HepG2 (cell line): Measurements from ENCODE around the gene MND1. TPM values are rescaled to one million over a fixed set of nuclear protein-coding genes. Genes with fewer than 3 reads are reported as not detected.

Source experiments
- AGO2 ChIP-seq: fragments of 200-400 bp; formaldehyde crosslinking; optimal IDR thresholded peaks from 2 replicates; pipeline ENCODE3; 2017; ENCODE audit warnings: mild to moderate bottlenecking, low read depth, low read length, moderate library complexity
- DPF2 ChIP-seq: sonication (generic); formaldehyde crosslinking; IDR thresholded peaks from 2 replicates; pipeline ENCODE4 v1.4.0; 2020; ENCODE audit warnings: mild to moderate bottlenecking, low read depth, missing genetic modification reagents, borderline replicate concordance
- ESRRA ChIP-seq: sonication (generic); formaldehyde crosslinking; IDR thresholded peaks from 2 replicates; pipeline ENCODE4 v1.5.1; 2020; ENCODE audit warnings: mild to moderate bottlenecking, low read depth, missing genetic modification reagents
- KMT2B ChIP-seq: IDR thresholded peaks from 2 replicates; pipeline ENCODE4 v1.6.1; 2016; ENCODE audit warnings: missing genetic modification reagents, missing compliant biosample characterization
- LCORL ChIP-seq, 2 experiments: fragments of 450-650 bp in 1 of 2; sonication (generic) in 1 of 2; formaldehyde crosslinking in 1 of 2; IDR thresholded peaks; 2 replicates each; pipeline versions ENCODE4 v1.5.0 to v1.6.1; 2017 to 2020; ENCODE audit warnings: antibody characterized with exemption in 1 of 2, missing genetic modification reagents in 1 of 2
- MAFK ChIP-seq, 2 experiments: IDR thresholded peaks in 1 of 2; conservative IDR thresholded peaks in 1 of 2; 2 replicates each; pipeline ENCODE4 v1.6.1; 2011; ENCODE audit warnings: improper control_type of control experiment in 2 of 2, low read length in 2 of 2
- NR2C2 ChIP-seq: sonication (generic); formaldehyde crosslinking; IDR thresholded peaks from 2 replicates; pipeline ENCODE4 v1.4.0; 2020; ENCODE audit warnings: missing genetic modification reagents, mild to moderate bottlenecking, moderate library complexity, borderline replicate concordance
- PHB2 ChIP-seq: fragments of 450-650 bp; IDR thresholded peaks from 2 replicates; pipeline ENCODE4 v1.6.1; 2018; ENCODE audit not compliant: partially characterized antibody
- SMAD1 ChIP-seq: sonication (generic); formaldehyde crosslinking; IDR thresholded peaks from 2 replicates; pipeline ENCODE4 v1.4.0; 2020; ENCODE audit warnings: missing genetic modification reagents, low read depth, mild to moderate bottlenecking, borderline replicate concordance
- SMC3 ChIP-seq: IDR thresholded peaks from 2 replicates; pipeline ENCODE4 v1.6.1; 2011; ENCODE audit warnings: low read length, improper control_type of control experiment
- ZBTB3 ChIP-seq: sonication (generic); formaldehyde crosslinking; IDR thresholded peaks from 2 replicates; pipeline ENCODE4 v1.4.0; 2020; ENCODE audit warnings: low read depth, mild to moderate bottlenecking, moderate library complexity, missing genetic modification reagents, borderline replicate concordance
- ZNF251 ChIP-seq: sonication (generic); formaldehyde crosslinking; IDR thresholded peaks from 2 replicates; pipeline ENCODE4 v1.9.0; 2021; ENCODE audit warnings: mild to moderate bottlenecking, missing genetic modification reagents
- ZNF468 ChIP-seq: sonication (generic); formaldehyde crosslinking; IDR thresholded peaks from 2 replicates; pipeline ENCODE4 v1.8.0; 2022; ENCODE audit warnings: mild to moderate bottlenecking, moderate library complexity, missing genetic modification reagents
- ZNF556 ChIP-seq: sonication (generic); formaldehyde crosslinking; IDR thresholded peaks from 2 replicates; pipeline ENCODE4 v1.4.0; 2020; ENCODE audit warnings: mild to moderate bottlenecking, missing genetic modification reagents, borderline replicate concordance
- ZNF746 ChIP-seq: sonication (generic); formaldehyde crosslinking; IDR thresholded peaks from 2 replicates; pipeline ENCODE4 v1.8.0; 2022; ENCODE audit warnings: mild to moderate bottlenecking, missing genetic modification reagents
- ZNF749 ChIP-seq: sonication (generic); formaldehyde crosslinking; IDR thresholded peaks from 2 replicates; pipeline ENCODE4 v1.8.0; 2022; ENCODE audit warnings: mild to moderate bottlenecking, missing genetic modification reagents, moderate library complexity, borderline replicate concordance
- polyA plus RNA-seq, 8 experiments: library from polyadenylated mRNA; depleted of rRNA in 3 of 8; stranded (reverse) in 7 of 8; unstranded in 1 of 8; fragments of >200 nt; fragmentation: Illumina TruSeq in 4 of 8; extraction: Trizol in 4 of 8; gene quantifications; 2 replicates each; pipeline versions ENCODE4 v1.2.1 to v1.2.3, GENCODE V29; 2011 to 2016; ENCODE audit warnings: low read depth in 4 of 8, missing spikeins in 1 of 8, mixed read lengths in 1 of 8; ENCODE audit not compliant: insufficient read depth in 1 of 8
- total RNA-seq, 5 experiments: library from RNA; depleted of rRNA; stranded (reverse); fragments of >200 nt; fragmentation: Illumina TruSeq; extraction: Trizol; gene quantifications; 2 replicates each; pipeline ENCODE4 v1.2.3, GENCODE V29; 2016; ENCODE audit warnings: low read depth in 1 of 5
- TF ChIP-seq, protein P1 (sequence below): sonication (generic); formaldehyde crosslinking; IDR thresholded peaks from 2 replicates; pipeline ENCODE4 v1.8.1; 2023; ENCODE audit warnings: mild to moderate bottlenecking, inconsistent platforms, moderate library complexity, missing genetic modification reagents, borderline replicate concordance
- TF ChIP-seq, protein P2 (sequence below): sonication (generic); formaldehyde crosslinking; IDR thresholded peaks from 2 replicates; pipeline ENCODE4 v1.5.1; 2020; ENCODE audit warnings: missing genetic modification reagents, mild to moderate bottlenecking, borderline replicate concordance
- TF ChIP-seq, protein P3 (sequence below): IDR thresholded peaks from 2 replicates; pipeline ENCODE4 v1.6.1; 2016; ENCODE audit warnings: missing compliant biosample characterization, missing genetic modification reagents, borderline replicate concordance
- TF ChIP-seq, protein P4 (sequence below): sonication (generic); formaldehyde crosslinking; IDR thresholded peaks from 2 replicates; pipeline ENCODE4 v1.8.0; 2022; ENCODE audit warnings: mild to moderate bottlenecking, missing genetic modification reagents, moderate library complexity
- TF ChIP-seq, protein P5 (sequence below): sonication (generic); formaldehyde crosslinking; IDR thresholded peaks from 2 replicates; pipeline ENCODE4 v1.8.1; 2023; ENCODE audit warnings: missing genetic modification reagents, mild to moderate bottlenecking, borderline replicate concordance

MND1 gene
- total and polyA plus RNA-seq, 2 of the 13 experiments (the other 11 are each of a cell fraction or from before 2014, with no cell fraction given): 4.8 to 30.7 TPM

DNA sequence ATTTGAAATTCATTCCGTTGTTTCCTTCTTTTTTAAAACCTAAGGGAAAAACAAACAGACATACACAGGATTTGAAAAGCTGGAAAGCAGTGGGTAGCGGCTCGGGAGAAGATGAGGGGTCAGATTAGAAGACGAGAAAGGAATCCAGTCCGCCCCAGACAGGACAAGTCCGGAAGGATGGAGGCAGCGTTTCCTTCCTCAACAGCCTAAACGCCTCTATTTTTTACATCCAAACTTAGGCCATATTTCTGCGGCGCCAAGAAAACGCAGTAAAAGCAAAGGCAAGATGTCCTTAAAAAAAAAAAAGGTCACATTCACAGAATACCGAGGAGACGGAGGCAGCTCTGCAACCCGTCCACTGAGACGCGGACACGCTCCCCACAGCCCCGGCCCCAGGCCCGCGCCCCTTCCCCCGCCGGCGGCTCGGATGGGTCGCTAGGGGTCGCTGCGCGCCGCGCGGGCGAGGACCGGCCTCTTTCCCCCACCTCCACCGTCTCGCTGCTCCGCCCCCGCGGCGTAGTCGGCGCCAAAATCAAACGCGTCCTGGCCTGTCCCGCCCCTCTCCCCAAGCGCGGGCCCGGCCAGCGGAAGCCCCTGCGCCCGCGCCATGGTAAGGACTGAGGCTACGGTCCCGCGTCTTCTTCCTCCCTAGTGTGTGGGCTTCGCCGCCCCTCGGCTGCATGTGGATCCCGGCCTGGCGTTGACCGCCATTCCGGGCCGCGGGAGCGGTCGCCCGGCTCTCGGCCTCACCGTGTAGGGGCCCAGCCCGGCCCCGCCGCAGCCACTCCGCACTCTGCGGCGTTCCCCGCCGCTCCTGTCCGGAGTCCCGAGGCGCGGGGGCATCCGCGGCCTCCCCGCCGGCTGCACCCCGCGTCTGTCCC is at the start of gene MND1 (continued):
- no peak for TF ChIP-seq SMAD1 (CRISPR knock-in tag)
- peak; percentile 83; the same call in 1 of the 2 replicates for TF ChIP-seq ZNF468 (CRISPR knock-in tag)
- no peak for TF ChIP-seq ZNF251 (CRISPR knock-in tag)
- no peak for TF ChIP-seq DPF2 (CRISPR knock-in tag)
- peak; percentile 66 for TF ChIP-seq KMT2B (CRISPR knock-in tag)
- TF ChIP-seq, protein P1, sequence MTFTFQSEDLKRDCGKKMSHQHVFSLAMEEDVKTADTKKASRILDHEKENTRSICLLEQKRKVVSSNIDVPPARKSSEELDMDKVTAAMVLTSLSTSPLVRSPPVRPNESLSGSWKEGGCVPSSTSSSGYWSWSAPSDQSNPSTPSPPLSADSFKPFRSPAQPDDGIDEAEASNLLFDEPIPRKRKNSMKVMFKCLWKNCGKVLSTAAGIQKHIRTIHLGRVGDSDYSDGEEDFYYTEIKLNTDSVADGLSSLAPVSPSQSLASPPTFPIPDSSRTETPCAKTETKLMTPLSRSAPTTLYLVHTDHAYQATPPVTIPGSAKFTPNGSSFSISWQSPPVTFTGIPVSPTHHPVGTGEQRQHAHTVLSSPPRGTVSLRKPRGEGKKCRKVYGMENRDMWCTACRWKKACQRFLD (CRISPR knock-in tag): peak; percentile 92; the same call in 1 of the 2 replicates
- TF ChIP-seq SMC3: peak; percentile 2; the same call in 1 of the 2 replicates
- TF ChIP-seq, protein P2, sequence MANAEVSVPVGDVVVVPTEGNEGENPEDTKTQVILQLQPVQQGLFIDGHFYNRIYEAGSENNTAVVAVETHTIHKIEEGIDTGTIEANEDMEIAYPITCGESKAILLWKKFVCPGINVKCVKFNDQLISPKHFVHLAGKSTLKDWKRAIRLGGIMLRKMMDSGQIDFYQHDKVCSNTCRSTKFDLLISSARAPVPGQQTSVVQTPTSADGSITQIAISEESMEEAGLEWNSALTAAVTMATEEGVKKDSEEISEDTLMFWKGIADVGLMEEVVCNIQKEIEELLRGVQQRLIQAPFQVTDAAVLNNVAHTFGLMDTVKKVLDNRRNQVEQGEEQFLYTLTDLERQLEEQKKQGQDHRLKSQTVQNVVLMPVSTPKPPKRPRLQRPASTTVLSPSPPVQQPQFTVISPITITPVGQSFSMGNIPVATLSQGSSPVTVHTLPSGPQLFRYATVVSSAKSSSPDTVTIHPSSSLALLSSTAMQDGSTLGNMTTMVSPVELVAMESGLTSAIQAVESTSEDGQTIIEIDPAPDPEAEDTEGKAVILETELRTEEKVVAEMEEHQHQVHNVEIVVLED (CRISPR knock-in tag): peak; percentile 81; the same call in 1 of the 2 replicates
- TF ChIP-seq, protein P3, sequence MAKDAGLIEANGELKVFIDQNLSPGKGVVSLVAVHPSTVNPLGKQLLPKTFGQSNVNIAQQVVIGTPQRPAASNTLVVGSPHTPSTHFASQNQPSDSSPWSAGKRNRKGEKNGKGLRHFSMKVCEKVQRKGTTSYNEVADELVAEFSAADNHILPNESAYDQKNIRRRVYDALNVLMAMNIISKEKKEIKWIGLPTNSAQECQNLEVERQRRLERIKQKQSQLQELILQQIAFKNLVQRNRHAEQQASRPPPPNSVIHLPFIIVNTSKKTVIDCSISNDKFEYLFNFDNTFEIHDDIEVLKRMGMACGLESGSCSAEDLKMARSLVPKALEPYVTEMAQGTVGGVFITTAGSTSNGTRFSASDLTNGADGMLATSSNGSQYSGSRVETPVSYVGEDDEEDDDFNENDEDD: peak; percentile 99
- peak; percentile 70; the same call in 1 of the 2 replicates for TF ChIP-seq ZNF556
- no peak for TF ChIP-seq MAFK (conservative IDR thresholded peaks at IDR 0.05 in 1 of 2, IDR thresholded peaks at IDR 0.05 in 1 of 2; ENCODE audit: low read length in 2 of 2)
- peak; percentile 91; the same call in 1 of the 2 replicates for TF ChIP-seq ZNF749
- peak; percentile 75 for TF ChIP-seq AGO2
- TF ChIP-seq NR2C2 (CRISPR knock-in tag): peak; percentile 22; the same call in 1 of the 2 replicates
- TF ChIP-seq LCORL (IDR thresholded peaks at IDR 0.05): no peak
- TF ChIP-seq LCORL (CRISPR knock-in tag; IDR thresholded peaks at IDR 0.05): 0 out of 2 replicates have a peak, but pooled peaks have one; percentile 17
- TF ChIP-seq, protein P4, sequence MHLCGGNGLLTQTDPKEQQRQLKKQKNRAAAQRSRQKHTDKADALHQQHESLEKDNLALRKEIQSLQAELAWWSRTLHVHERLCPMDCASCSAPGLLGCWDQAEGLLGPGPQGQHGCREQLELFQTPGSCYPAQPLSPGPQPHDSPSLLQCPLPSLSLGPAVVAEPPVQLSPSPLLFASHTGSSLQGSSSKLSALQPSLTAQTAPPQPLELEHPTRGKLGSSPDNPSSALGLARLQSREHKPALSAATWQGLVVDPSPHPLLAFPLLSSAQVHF (CRISPR knock-in tag): peak; percentile 90
- TF ChIP-seq ZBTB3 (CRISPR knock-in tag): peak; percentile 78; the same call in 1 of the 2 replicates
- peak; percentile 24; the same call in 1 of the 2 replicates for TF ChIP-seq ZNF746
- TF ChIP-seq PHB2: no peak
- peak; percentile 71 for TF ChIP-seq ESRRA (CRISPR knock-in tag)
- TF ChIP-seq, protein P5, sequence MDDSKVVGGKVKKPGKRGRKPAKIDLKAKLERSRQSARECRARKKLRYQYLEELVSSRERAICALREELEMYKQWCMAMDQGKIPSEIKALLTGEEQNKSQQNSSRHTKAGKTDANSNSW: peak; percentile 86; the same call in 1 of the 2 replicates
